HG02870 (cell line): Measurements from ENCODE around the gene PACSIN1.

Source experiments
- ATAC-seq: cut with Tn5 transposase; IDR thresholded peaks from one replicate; pipeline ENCODE4 v1.9.1; 2021; ENCODE audit warnings: mild to moderate bottlenecking, moderate library complexity; ENCODE audit not compliant: unreplicated experiment

PACSIN1 gene

GRCh38 chr6:34514112-34514511, 48.2 kb downstream of the PACSIN1 start:
- no peak for ATAC-seq

GRCh38 chr6:34514593-34515472, 49.0 kb downstream of the PACSIN1 start:
- no peak for ATAC-seq

- ATAC-seq = no peak
Measured at GRCh38 chr6:34515473-34516387, 49.9 kb downstream of the PACSIN1 start.

GRCh38 chr6:34516391-34517324, 50.8 kb downstream of the PACSIN1 start:
- no peak for ATAC-seq

- ATAC-seq = no peak
Measured at GRCh38 chr6:34517461-34517881, 51.6 kb downstream of the PACSIN1 start.

GRCh38 chr6:34517966-34518365, 52.1 kb downstream of the PACSIN1 start:
- no peak for ATAC-seq

- no peak for ATAC-seq
Measured at GRCh38 chr6:34518669-34519365, 52.9 kb downstream of the PACSIN1 start.

- ATAC-seq = no peak
Measured at GRCh38 chr6:34519971-34520644, 54.2 kb downstream of the PACSIN1 start.

- ATAC-seq = no peak
Measured at GRCh38 chr6:34520645-34521462, 55.0 kb downstream of the PACSIN1 start.

DNA sequence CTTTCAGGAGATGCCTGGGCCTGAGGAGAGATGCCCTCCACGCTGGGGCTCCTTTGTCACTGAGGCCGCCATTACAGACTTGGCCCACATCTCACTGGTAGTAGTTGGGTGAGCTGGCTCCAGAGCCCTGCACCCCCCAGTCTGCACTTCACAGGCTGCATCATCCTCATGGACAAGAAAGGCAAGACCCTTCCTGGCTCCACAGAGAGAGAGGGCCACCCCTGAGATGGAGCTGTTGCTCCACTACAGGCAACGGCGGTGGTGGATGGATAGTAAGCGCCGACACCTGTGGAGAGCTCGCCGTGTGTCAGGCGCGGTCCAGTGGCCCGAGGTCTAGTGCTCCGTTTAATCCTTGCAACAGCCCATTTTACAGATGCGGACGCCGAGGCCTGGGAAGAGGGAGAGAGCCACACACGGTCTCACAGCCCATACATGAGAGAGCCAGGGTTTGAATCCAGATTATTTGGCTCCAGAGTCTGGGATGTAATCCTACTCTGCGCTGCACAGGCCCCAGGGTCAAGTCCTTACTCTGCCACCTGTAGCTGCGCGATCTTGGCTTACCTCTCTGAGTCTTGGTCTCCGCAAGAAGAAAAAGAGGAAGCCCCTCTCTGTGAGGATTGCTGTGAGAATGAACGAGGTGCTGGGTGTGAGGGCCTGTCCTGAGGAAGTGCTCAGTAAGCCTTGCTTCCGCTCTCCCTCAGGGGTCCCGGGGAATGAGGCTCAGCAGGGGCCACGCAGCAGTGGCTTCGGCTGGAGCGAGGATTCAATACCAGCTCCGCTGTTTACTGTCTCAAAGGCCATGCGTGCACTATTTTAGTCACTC, 55.8 kb downstream of the PACSIN1 start:
- no peak for ATAC-seq

DNA sequence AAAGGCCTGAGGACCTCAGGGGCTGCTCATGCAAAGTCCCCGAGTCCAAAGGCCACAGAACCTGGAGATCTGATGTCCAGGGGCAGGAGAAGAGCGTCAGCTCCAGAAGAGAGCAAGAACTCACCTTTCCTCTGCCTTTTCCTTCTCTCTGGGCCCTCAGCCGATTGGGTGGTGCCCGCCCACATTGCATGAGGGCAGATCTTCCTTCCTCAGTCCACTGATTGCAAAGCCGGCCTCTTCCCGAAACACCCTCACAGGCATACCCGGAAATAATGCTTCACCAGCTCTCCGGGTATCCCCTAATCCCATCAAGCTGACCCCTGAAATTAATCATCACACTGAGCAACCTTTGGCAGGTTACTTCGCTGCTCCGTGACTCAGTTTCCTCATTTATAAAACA, 56.9 kb downstream of the PACSIN1 start:
- ATAC-seq = no peak

DNA sequence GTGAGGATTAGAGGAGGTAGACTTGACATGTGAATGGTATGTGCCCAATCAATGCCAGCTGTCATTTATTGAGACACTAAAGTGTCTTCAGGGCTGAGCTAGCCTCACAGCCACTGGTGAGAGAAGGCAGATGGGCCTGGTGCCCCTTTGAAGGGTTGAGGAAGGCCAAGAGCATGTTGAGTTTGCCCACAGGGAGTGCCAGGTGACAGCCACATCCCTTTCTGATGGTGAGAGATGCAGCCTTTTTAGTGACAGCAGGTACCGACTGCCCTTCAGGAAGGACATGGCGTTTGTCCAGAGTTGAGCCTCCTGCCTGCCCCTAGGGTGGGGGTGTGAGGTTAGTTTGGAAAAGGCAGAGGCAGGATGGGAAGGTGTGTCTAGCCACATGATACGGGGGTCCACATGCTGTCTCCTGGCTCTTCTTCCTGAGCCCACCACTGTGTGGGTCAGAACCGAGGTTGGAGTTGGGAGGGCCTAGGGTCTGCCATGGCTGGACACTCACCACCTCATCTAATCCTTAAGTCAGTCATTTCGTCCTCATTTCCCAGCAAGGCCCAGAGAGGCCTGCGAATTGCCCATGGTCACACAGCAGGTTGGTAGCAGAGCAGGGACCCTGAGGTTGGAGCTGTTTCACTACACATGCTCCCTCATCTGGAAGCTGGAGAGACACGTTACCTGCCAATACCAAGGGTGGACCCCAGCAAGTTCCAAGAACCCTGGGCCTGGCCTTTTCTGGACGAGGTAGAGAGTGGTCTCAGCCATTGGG, 57.7 kb downstream of the PACSIN1 start:
- ATAC-seq = no peak

- no peak for ATAC-seq
Measured at GRCh38 chr6:34524499-34524898, 58.6 kb downstream of the PACSIN1 start.

- no peak for ATAC-seq
Measured at GRCh38 chr6:34524971-34525370, 59.1 kb downstream of the PACSIN1 start.

GRCh38 chr6:34525431-34526175, 59.7 kb downstream of the PACSIN1 start:
- ATAC-seq = no peak

DNA sequence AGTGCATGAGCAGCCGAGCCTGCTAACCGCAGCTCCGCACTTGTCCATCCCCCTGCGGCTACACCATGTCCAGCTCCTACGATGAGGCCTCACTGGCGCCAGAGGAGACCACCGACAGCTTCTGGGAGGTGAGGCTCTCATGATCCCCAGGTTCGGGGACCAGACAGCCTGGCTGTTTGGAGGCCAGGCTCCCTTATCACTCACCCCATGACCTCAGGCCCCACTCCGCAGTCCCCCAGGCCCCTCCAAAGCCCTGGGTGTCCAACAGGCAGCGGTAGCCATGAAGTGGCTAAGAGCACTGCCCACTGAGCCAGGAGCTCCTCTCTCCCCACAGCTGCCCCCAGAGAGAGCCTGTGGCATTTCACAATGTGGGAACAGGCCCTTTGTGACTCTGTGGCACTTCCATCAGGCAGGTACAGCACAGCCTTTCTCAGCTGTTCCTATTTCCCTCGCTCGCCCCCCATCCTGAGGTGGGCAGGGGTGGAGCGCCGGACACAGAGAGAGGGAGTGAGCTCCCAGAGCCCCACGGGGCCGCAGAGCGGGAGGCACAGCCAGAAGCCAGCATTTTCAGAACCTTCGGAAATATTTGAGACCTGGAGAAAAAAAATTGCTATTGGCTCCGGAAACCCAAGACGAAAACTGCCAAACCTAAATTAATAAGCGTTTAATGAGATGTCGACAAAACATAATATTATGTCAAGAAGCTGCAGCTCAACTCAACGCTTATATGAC, 60.5 kb downstream of the PACSIN1 start:
- ATAC-seq = no peak
